GM19372 (cell line): ENCODE measurements around the gene PTPRM.

Source experiments
- ATAC-seq: cut with Tn5 transposase; IDR thresholded peaks from one replicate; pipeline ENCODE4 v1.9.1; 2021; ENCODE audit warnings: mild to moderate bottlenecking, low read depth, moderate library complexity; ENCODE audit not compliant: unreplicated experiment

PTPRM gene

GRCh38 chr18:7787339-7787738, 220.2 kb downstream of the PTPRM start:
- no peak for ATAC-seq

- ATAC-seq, result no peak
Observed at GRCh38 chr18:7789856-7790552, 222.9 kb downstream of the PTPRM start.

- no peak for ATAC-seq
Observed at GRCh38 chr18:7793100-7793499, 226.0 kb downstream of the PTPRM start.

GRCh38 chr18:7803956-7804469, 236.9 kb downstream of the PTPRM start:
- ATAC-seq, result no peak

- no peak for ATAC-seq
Observed at GRCh38 chr18:7805096-7805495, 238.0 kb downstream of the PTPRM start.

GRCh38 chr18:7805880-7806279, 238.8 kb downstream of the PTPRM start:
- no peak for ATAC-seq

- no peak for ATAC-seq
Observed at GRCh38 chr18:7807936-7808453, 240.9 kb downstream of the PTPRM start.

- ATAC-seq, result no peak
Observed at GRCh38 chr18:7808992-7809391, 241.9 kb downstream of the PTPRM start.

GRCh38 chr18:7809455-7809854, 242.3 kb downstream of the PTPRM start:
- no peak for ATAC-seq

GRCh38 chr18:7809978-7810377, 242.9 kb downstream of the PTPRM start:
- ATAC-seq, result no peak

- ATAC-seq, result no peak
Observed at GRCh38 chr18:7812431-7813063, 245.4 kb downstream of the PTPRM start.

- no peak for ATAC-seq
Observed at GRCh38 chr18:7813131-7813530, 246.0 kb downstream of the PTPRM start.

- no peak for ATAC-seq
Observed at GRCh38 chr18:7814754-7815315, 247.7 kb downstream of the PTPRM start.

- no peak for ATAC-seq
Observed at GRCh38 chr18:7815787-7816186, 248.7 kb downstream of the PTPRM start.

GRCh38 chr18:7817575-7818230, 250.6 kb downstream of the PTPRM start:
- no peak for ATAC-seq

GRCh38 chr18:7821784-7822183, 254.7 kb downstream of the PTPRM start:
- no peak for ATAC-seq

GRCh38 chr18:7822435-7823331, 255.6 kb downstream of the PTPRM start:
- ATAC-seq, result no peak

- no peak for ATAC-seq
Observed at GRCh38 chr18:7824970-7825369, 257.9 kb downstream of the PTPRM start.

GRCh38 chr18:7830468-7830867, 263.4 kb downstream of the PTPRM start:
- no peak for ATAC-seq

GRCh38 chr18:7839548-7839947, 272.4 kb downstream of the PTPRM start:
- no peak for ATAC-seq
